SK-N-SH treated with all-trans-retinoic acid at 6 μM for 48 hours (cell line): ENCODE results near the gene SERPINA1.

Source experiments
- ATAC-seq: fragments of 200-7000 bp; cut with Tn5 transposase; 3 replicates; pipeline ENCODE4 v1.9.1; 2020; ENCODE audit warnings: mild to moderate bottlenecking, moderate library complexity
- ARNTL ChIP-seq: fragments of 450-650 bp; formaldehyde crosslinking; IDR thresholded peaks from 2 replicates; pipeline ENCODE4 v1.5.0; 2020; ENCODE audit warnings: low read depth, mild to moderate bottlenecking, moderate library complexity, borderline replicate concordance
- BACH2 ChIP-seq: fragments of 250-450 bp; sonication (Bioruptor Pico); IDR thresholded peaks from 2 replicates; pipeline ENCODE4 v1.9.0; 2021; ENCODE audit warnings: mild to moderate bottlenecking, borderline replicate concordance
- CREB5 ChIP-seq: fragments of 250-450 bp; sonication (Bioruptor Pico); IDR thresholded peaks from 2 replicates; pipeline ENCODE4 v1.5.1; 2020; ENCODE audit warnings: low read depth, mild to moderate bottlenecking, moderate library complexity
- CSDC2 ChIP-seq: fragments of 250-450 bp; sonication (Bioruptor Pico); IDR thresholded peaks from 2 replicates; pipeline ENCODE4 v1.5.0; 2020; ENCODE audit warnings: mild to moderate bottlenecking, moderate library complexity
- CSRNP3 ChIP-seq: fragments of 250-450 bp; sonication (Bioruptor Pico); IDR thresholded peaks from 2 replicates; pipeline ENCODE4 v1.5.1; 2021; ENCODE audit warnings: mild to moderate bottlenecking, moderate library complexity
- ESRRG ChIP-seq: fragments of 250-450 bp; sonication (Bioruptor Pico); IDR thresholded peaks from 2 replicates; pipeline ENCODE4 v1.6.1; 2021; ENCODE audit warnings: mild to moderate bottlenecking
- GLIS3 ChIP-seq: fragments of 250-450 bp; sonication (Bioruptor Pico); IDR thresholded peaks from 2 replicates; pipeline ENCODE4 v1.5.0; 2020; ENCODE audit warnings: mild to moderate bottlenecking, moderate library complexity
- ISL1 ChIP-seq: fragments of 250-450 bp; sonication (Bioruptor Pico); IDR thresholded peaks from 2 replicates; pipeline ENCODE4 v2.1.2; 2022; ENCODE audit warnings: mild to moderate bottlenecking, moderate library complexity
- OSR1 ChIP-seq: fragments of 250-450 bp; sonication (Bioruptor Pico); IDR thresholded peaks from 2 replicates; pipeline ENCODE4 v1.8.0; 2022; ENCODE audit warnings: moderate library complexity, mild to moderate bottlenecking, inconsistent platforms
- PATZ1 ChIP-seq: fragments of 250-450 bp; sonication (Bioruptor Pico); IDR thresholded peaks from 2 replicates; pipeline ENCODE4 v1.8.0; 2020; ENCODE audit warnings: mild to moderate bottlenecking, moderate library complexity, borderline replicate concordance
- POU6F1 ChIP-seq: fragments of 250-450 bp; sonication (Bioruptor Pico); IDR thresholded peaks from 2 replicates; pipeline ENCODE4 v1.8.0; 2021; ENCODE audit warnings: low read depth, mild to moderate bottlenecking, moderate library complexity, borderline replicate concordance
- PPARA ChIP-seq: fragments of 250-450 bp; sonication (Bioruptor Pico); IDR thresholded peaks from 2 replicates; pipeline ENCODE4 v1.5.0; 2020; ENCODE audit warnings: mild to moderate bottlenecking, borderline replicate concordance
- RARB ChIP-seq: fragments of 250-450 bp; sonication (Bioruptor Pico); IDR thresholded peaks from 2 replicates; pipeline ENCODE4 v1.8.0; 2021; ENCODE audit warnings: mild to moderate bottlenecking, moderate library complexity
- SNAI2 ChIP-seq: fragments of 250-450 bp; sonication (Bioruptor Pico); IDR thresholded peaks from 2 replicates; pipeline ENCODE4 v1.5.0; 2020; ENCODE audit warnings: mild to moderate bottlenecking, moderate library complexity
- TCF4 ChIP-seq: fragments of 250-450 bp; sonication (Bioruptor Pico); IDR thresholded peaks from 2 replicates; pipeline ENCODE4 v1.8.0; 2021; ENCODE audit warnings: mild to moderate bottlenecking, moderate library complexity, borderline replicate concordance
- TOX ChIP-seq: fragments of 250-450 bp; sonication (Bioruptor Pico); IDR thresholded peaks from 2 replicates; pipeline ENCODE4 v1.8.0; 2021; ENCODE audit warnings: mild to moderate bottlenecking, moderate library complexity, borderline replicate concordance
- TSHZ2 ChIP-seq: fragments of 250-450 bp; sonication (Bioruptor Pico); IDR thresholded peaks from 2 replicates; pipeline ENCODE4 v1.5.0; 2020; ENCODE audit warnings: mild to moderate bottlenecking, moderate library complexity
- ZC3H10 ChIP-seq: fragments of 250-450 bp; sonication (Bioruptor Pico); IDR thresholded peaks from 2 replicates; pipeline ENCODE4 v1.5.1; 2021; ENCODE audit warnings: mild to moderate bottlenecking, moderate library complexity
- ZFP3 ChIP-seq: fragments of 250-450 bp; sonication (Bioruptor Pico); IDR thresholded peaks from 2 replicates; pipeline ENCODE4 v1.5.0; 2020; ENCODE audit warnings: mild to moderate bottlenecking, moderate library complexity
- ZFP30 ChIP-seq: fragments of 450-650 bp; formaldehyde crosslinking; IDR thresholded peaks from 2 replicates; pipeline ENCODE4 v1.5.0; 2022; ENCODE audit warnings: mild to moderate bottlenecking, moderate library complexity
- ZNF565 ChIP-seq: fragments of 450-650 bp; formaldehyde crosslinking; conservative IDR thresholded peaks from 2 replicates; pipeline ENCODE4 v1.5.0; 2020; ENCODE audit warnings: low read depth, mild to moderate bottlenecking, moderate library complexity
- ZNF70 ChIP-seq: fragments of 450-650 bp; formaldehyde crosslinking; IDR thresholded peaks from 2 replicates; pipeline ENCODE4 v1.5.0; 2020; ENCODE audit warnings: mild to moderate bottlenecking, moderate library complexity
- ZNF8 ChIP-seq: fragments of 450-650 bp; formaldehyde crosslinking; IDR thresholded peaks from 2 replicates; pipeline ENCODE4 v1.5.0; 2020; ENCODE audit warnings: mild to moderate bottlenecking, moderate library complexity

Gene SERPINA1

GRCh38 chr14:94389731-94390371 lies 1.4 kb upstream of the SERPINA1 start:
- ATAC-seq = no peak; the same call in 1 of the 3 replicates
- TF ChIP-seq TCF4 (CRISPR knock-in tag) (no peak), OSR1 (CRISPR knock-in tag) (no peak), PATZ1 (CRISPR knock-in tag) (no peak), TOX (no peak), RARB (no peak), POU6F1 (no peak), ARNTL (CRISPR knock-in tag) (no peak), ZFP3 (CRISPR knock-in tag) (no peak), CSDC2 (CRISPR knock-in tag) (no peak), ZNF8 (CRISPR knock-in tag) (no peak), GLIS3 (no peak), PPARA (CRISPR knock-in tag) (no peak), ZFP30 (CRISPR knock-in tag) (no peak), ZNF565 (no peak), BACH2 (CRISPR knock-in tag) (no peak), ZNF70 (CRISPR knock-in tag) (no peak), CSRNP3 (CRISPR knock-in tag) (no peak), CREB5 (no peak), TSHZ2 (CRISPR knock-in tag) (no peak), ISL1 (no peak)

GRCh38 chr14:94389104-94389469 lies 685 bp upstream of the SERPINA1 start:
- no peak for TF ChIP-seq ZNF70 (CRISPR knock-in tag)
- TF ChIP-seq ESRRG (CRISPR knock-in tag) = no peak
- no peak for TF ChIP-seq SNAI2 (CRISPR knock-in tag)
- TF ChIP-seq ZC3H10 (CRISPR knock-in tag) = no peak
- no peak for TF ChIP-seq PPARA (CRISPR knock-in tag)
- no peak for TF ChIP-seq PATZ1 (CRISPR knock-in tag)
- TF ChIP-seq ZFP3 (CRISPR knock-in tag) = no peak
- TF ChIP-seq RARB = no peak
- TF ChIP-seq BACH2 (CRISPR knock-in tag) = no peak
- TF ChIP-seq TOX = no peak
- no peak for TF ChIP-seq CSDC2 (CRISPR knock-in tag)
- TF ChIP-seq ZFP30 (CRISPR knock-in tag) = no peak
- no peak for TF ChIP-seq CREB5
- TF ChIP-seq GLIS3 = no peak
- TF ChIP-seq ZNF8 (CRISPR knock-in tag) = no peak
- no peak for TF ChIP-seq CSRNP3 (CRISPR knock-in tag)
- no peak for TF ChIP-seq ZNF565
- no peak for TF ChIP-seq OSR1 (CRISPR knock-in tag)
- no peak for ATAC-seq
